Pancreas (tissue), 10 donors: ENCODE data around the gene ALAD. TPM values are rescaled to one million over a fixed set of nuclear protein-coding genes. Genes with fewer than 3 reads are reported as not detected.
A peak's percentile ranks its signal among the peaks of the same experiment; 100 is the strongest.

ENCODE experiments used
- ATAC-seq, 4 donors: fragments of 200-7000 bp; cut with Tn5 transposase; one replicate each; pipeline versions ENCODE4 v1.8.0 to v1.9.1; 2020; ENCODE audit warnings: mild to moderate bottlenecking in 4 of 4, moderate library complexity in 4 of 4
- DNase-seq, 6 donors: peaks; one replicate each; pipeline ENCODE4 v3.0.0-alpha.2; 2020
- FAIRE-seq: peaks from 2 replicates; lab custom pipeline; 2012; peaks lifted over from hg19 to GRCh38; lab: Jason Lieb, UNC
- H3K27ac ChIP-seq, 4 donors: fragments of 200-600 bp; sonication (generic); 1 replicate in 3 of 4; 2 replicates in 1 of 4; pipeline versions ENCODE4 v1.5.0 to v1.8.0; 2020
- H3K27me3 ChIP-seq, 4 donors: fragments of 200-600 bp; one replicate each; pipeline ENCODE4 v1.8.0; 2021
- H3K36me3 ChIP-seq, 3 donors: fragments of 200-600 bp; sonication (generic) in 1 of 3; one replicate each; pipeline versions ENCODE4 v1.5.0 to v1.8.0; 2020 to 2021
- H3K4me1 ChIP-seq, 3 donors: fragments of 200-600 bp; one replicate each; pipeline ENCODE4 v1.8.0; 2021
- H3K4me3 ChIP-seq, 4 donors: fragments of 200-600 bp; sonication (generic) in 2 of 4; one replicate each; pipeline versions ENCODE4 v1.5.0 to v1.8.0; 2020 to 2021
- H3K9me3 ChIP-seq, 4 donors: fragments of 200-600 bp; one replicate each; pipeline ENCODE4 v1.8.0; 2021
- WGBS, 2 donors: extraction: QIAGEN DNeasy Blood & Tissue Kit; methylation state at CpG; one replicate each; pipeline ENCODE4 v1.1.7; 2013; 5-methylcytosine and 5-hydroxymethylcytosine counted together
- intact Hi-C, 3 donors: fragments of 100-400 bp; cut with DNase I; formaldehyde crosslinking; loops; one replicate each; pipeline versions ENCODE4 v1.11.1 to v1.14.2; 2022
- polyA plus RNA-seq, 2 donors: library from polyadenylated mRNA; stranded (reverse); fragments of 200-250 nt; gene quantifications; one replicate each; pipeline ENCODE4 v1.2.3, GENCODE V29; 2013
- total RNA-seq, 6 donors: library from RNA; stranded (reverse); fragmentation: NEBNext Ultra II Directional in 4 of 6; extraction: Animal tissue kit (Norgen Biotek cat#: 25700) in 4 of 6; gene quantifications; one replicate each; pipeline versions ENCODE4 v1.2.1 to v1.2.4, GENCODE V29; 2021 to 2023
- TF ChIP-seq, protein P1 (sequence below), 4 donors: fragments of 200-600 bp; sonication (generic) in 3 of 4; IDR thresholded peaks; one replicate each; pipeline versions ENCODE4 v1.5.0 to v1.8.0; 2021; ENCODE audit warnings: antibody characterized with exemption in 4 of 4
- donor health status: healthy with polysubstance abuse.
- donor health status: DM: no; HTN: no; CAD: no; lungs with moderate emphysema.
- donor health status: DM: no; HTN: no; CAD: no.
- donor health status: control.
- donor health status: control.
- donor health status: Bipolar disorder and iron deficiency.
- donor health status: DM: yes; HTN: yes; CAD: no.
- donor health status: DM: no; HTN: no; CAD: no.
- donor health status: DM: no; HTN: no; CAD: no.
- donor health status: DM: yes; HTN: yes; CAD: no.

The ALAD gene
- total and polyA plus RNA-seq, 8 donors, result 35.7 to 60.3 (median 44.9) TPM

DNA sequence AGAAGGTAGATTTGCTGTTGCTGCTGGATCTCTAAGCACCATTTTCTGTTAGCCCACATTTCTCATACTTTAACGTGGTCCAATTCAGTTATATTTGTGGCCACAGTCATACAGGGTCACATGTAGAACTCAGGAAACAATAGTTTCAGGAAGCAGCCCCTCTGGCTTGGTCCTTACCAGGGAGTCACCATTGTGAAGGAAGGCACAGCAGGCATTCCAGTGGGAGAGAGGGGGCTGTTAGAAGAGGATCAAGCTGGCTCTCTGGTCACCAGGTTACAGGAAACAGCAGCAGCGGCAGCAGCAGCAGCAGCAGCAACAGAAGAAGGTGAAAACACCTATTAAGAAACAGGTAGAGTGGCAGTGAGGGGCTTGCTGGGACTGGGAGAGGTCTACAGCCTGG is 24.0 kb upstream of the ALAD start:
- Histone ChIP-seq H3K27ac (no peak overlapping the region), H3K27me3 (no peaks in the 10 kb centered on the region), H3K4me1 (no peaks in the 10 kb centered on the region), H3K36me3 (no peaks in the 10 kb centered on the region), H3K4me3 (no peak overlapping the region), H3K9me3 (no peaks in the 10 kb centered on the region)
- intact Hi-C loops, result no loop called here
- TF ChIP-seq, protein P1, sequence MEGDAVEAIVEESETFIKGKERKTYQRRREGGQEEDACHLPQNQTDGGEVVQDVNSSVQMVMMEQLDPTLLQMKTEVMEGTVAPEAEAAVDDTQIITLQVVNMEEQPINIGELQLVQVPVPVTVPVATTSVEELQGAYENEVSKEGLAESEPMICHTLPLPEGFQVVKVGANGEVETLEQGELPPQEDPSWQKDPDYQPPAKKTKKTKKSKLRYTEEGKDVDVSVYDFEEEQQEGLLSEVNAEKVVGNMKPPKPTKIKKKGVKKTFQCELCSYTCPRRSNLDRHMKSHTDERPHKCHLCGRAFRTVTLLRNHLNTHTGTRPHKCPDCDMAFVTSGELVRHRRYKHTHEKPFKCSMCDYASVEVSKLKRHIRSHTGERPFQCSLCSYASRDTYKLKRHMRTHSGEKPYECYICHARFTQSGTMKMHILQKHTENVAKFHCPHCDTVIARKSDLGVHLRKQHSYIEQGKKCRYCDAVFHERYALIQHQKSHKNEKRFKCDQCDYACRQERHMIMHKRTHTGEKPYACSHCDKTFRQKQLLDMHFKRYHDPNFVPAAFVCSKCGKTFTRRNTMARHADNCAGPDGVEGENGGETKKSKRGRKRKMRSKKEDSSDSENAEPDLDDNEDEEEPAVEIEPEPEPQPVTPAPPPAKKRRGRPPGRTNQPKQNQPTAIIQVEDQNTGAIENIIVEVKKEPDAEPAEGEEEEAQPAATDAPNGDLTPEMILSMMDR (IDR thresholded peaks at IDR 0.05), result no peak
- WGBS, 2 donors, result 64% methylated on average over 2 of the region's 2 CpGs
- DNase-seq, result no peak
- FAIRE-seq, result no peak
- ATAC-seq, result no peak

DNA sequence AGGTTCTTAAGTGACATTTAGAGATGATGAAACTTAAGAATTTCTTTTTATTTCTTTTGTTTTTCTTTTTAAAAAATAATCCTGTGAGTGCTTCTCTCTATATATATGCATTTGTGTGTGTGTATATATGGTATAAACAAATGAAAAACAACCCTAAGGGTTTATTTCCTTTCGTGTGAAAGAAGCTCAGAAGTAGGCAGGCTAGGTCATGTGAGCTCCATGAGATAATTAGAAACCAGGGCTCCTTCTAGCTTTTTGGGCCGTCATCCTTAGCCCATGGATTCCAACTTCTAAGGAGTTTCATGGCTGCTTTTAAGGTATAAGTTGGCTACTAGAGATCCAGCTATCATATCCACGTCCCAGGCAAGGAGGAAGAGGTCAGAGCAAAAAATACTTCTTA is 20.6 kb upstream of the ALAD start:
- 65 to 66% methylated on average over 3 of the region's 3 CpGs for WGBS, 2 donors
- no peaks in the 10 kb centered on the region for H3K36me3 ChIP-seq
- H3K27me3 ChIP-seq, result no peaks in the 10 kb centered on the region
- no peaks in the 10 kb centered on the region for H3K9me3 ChIP-seq
- ATAC-seq (no peak), DNase-seq (no peak), FAIRE-seq (no peak)
- TF ChIP-seq, protein P1 (IDR thresholded peaks at IDR 0.05), result no peak
- H3K4me3 ChIP-seq, result no peak overlapping the region
- H3K4me1 ChIP-seq, result no peaks in the 10 kb centered on the region
- no peak overlapping the region for H3K27ac ChIP-seq
- intact Hi-C loops, result no loop called here

DNA sequence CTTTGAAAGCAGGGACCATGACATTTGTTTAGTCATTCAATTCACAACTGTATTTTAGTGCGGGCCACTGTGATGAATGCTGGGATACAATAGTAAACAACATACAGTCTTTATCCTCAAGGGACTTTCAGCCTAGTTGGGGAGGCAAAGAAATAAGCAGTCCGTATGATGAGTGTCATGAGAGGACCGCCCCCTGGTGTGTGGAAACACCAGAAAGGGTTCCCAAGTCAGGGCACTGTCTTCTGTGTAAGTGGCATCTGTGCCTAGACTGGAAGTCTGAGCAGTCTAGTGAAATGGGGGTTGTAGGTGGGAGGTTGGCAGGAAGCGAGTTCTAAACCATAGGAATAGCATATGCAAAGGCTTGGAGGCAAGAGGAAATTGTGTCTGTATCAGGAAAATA is 16.3 kb upstream of the ALAD start:
- ATAC-seq (no peak), FAIRE-seq (no peak), DNase-seq (no peak)
- H3K4me3 ChIP-seq, result no peak overlapping the region
- intact Hi-C loops, result no loop called here
- no peaks in the 10 kb centered on the region for H3K4me1 ChIP-seq
- H3K27ac ChIP-seq, result no peak overlapping the region
- no peaks in the 10 kb centered on the region for H3K36me3 ChIP-seq
- 60 to 79% methylated on average over 4 of the region's 4 CpGs for WGBS, 2 donors
- TF ChIP-seq, protein P1 (IDR thresholded peaks at IDR 0.05), result no peak
- H3K27me3 ChIP-seq, result no peaks in the 10 kb centered on the region
- H3K9me3 ChIP-seq, result no peaks in the 10 kb centered on the region

DNA sequence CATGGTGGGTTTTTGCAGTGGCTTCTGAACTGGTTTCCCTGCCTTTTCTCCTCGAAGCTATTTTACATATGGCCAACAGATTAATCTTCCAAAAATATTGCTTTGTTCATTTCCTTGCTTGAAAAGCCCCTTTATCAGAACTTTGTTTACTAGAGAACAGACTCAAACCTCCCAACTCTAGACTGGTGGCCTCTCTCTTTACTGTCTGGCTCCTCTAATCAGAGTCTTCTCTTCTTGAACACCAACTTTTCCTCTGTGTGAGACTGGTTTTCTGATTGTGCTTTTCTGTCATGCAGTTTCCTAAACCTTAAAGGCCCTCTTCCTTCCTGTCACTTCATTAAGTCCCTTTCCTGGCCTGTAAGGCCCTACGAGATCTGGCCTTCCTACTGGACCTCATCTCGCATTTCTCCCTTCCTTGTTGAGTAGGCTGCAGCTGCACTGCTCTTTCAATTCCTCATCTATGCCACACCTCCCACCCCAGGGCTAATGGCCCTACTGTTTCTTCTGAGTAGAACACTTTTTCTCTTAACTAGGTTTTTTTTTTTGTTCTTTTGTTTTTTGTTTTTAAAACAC is 15.2 kb upstream of the ALAD start:
- intact Hi-C loops, result no loop called here
- Histone ChIP-seq H3K27ac (peak overlapping the region in 1 of 4 donors; percentile 19), H3K9me3 (no peaks in the 10 kb centered on the region), H3K36me3 (no peaks in the 10 kb centered on the region), H3K27me3 (no peaks in the 10 kb centered on the region), H3K4me3 (no peak overlapping the region), H3K4me1 (peaks cover 0 to 3% (median 0%) of the 10 kb centered on the region in 3 donors)
- ATAC-seq, result peak in 2 of 4 donors; percentile 52 to 71
- WGBS, 2 donors, result 58 to 60% methylated on average over 3 of the region's 3 CpGs
- no peak for DNase-seq
- FAIRE-seq, result no peak
- TF ChIP-seq, protein P1 (IDR thresholded peaks at IDR 0.05), result no peak

DNA sequence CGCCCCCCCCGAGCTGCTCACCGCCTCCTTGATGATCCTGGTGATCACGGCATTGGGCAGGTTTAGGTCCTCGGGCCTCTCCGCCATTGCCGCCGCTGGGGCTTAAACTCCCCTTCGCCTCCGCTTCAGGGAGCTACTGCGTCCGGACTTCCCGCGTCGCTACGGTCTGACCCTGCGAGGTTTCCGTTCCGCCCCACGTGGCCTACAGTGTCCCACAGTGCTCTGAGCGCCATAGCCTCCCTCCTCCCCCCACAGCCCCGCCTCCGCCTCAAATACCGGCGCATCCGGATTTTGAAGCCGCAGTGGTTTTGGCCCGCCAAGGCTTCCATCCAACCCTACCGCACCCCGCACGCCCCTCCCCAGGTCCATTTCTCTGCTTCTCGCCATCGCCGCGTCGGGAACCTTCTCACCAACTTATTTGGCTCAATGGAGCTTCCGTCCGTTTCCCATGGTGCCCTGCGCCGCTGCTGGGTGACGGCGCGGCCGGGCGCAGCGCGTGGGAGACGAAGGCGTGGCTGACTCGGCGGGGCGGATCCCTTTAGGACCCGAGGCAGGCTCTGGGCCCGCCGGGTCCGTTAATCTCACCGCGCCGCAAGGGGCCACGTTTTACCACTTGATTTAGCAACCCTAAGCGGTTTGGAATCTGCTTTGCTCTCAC is 9.3 kb upstream of the ALAD start, which contains the start of the genes C9orf43 and POLE3:
TSS of gene C9orf43 (plus strand) at position 541 of the 658 bp plus-strand sequence. CDS start 2,747 bp downstream, outside the sequence.
TSS of gene POLE3 (minus strand) at position 469 of the 658 bp plus-strand sequence. CDS start at position 87, 382 bp downstream.
- WGBS, 2 donors, result 0% methylated on average over 61 of the region's 61 CpGs
- Histone ChIP-seq H3K27ac (peak within 1 kb of the TSS; percentile 81 to 98 (median 90)), H3K27me3 (no peaks in the 10 kb centered on the region), H3K4me3 (peak within 1 kb of the TSS; percentile 53 to 89 (median 74)), H3K4me1 (peaks cover 5 to 13% (median 10%) of the 10 kb centered on the region in 3 donors), H3K36me3 (peaks cover 0 to 6% (median 3%) of the 10 kb centered on the region in 3 donors), H3K9me3 (no peaks in the 10 kb centered on the region)
- FAIRE-seq, result no peak
- peak; percentile 91 to 95 (median 94) for DNase-seq
- intact Hi-C loops, result no loop called here
- peak; percentile 95 to 98 (median 96) for ATAC-seq
- TF ChIP-seq, protein P1 (IDR thresholded peaks at IDR 0.05), result no peak
